HTERT RPE-1 (cell line): ENCODE measurements around the gene GPC3.

Experiments
- in situ Hi-C: fragments of 300-500 bp; cut with MboI; formaldehyde crosslinking; loops from 4 replicates; pipeline ENCODE4 v1.14.3; 2020; ENCODE audit warnings: low sequenced_read_pairs

GPC3 gene

DNA sequence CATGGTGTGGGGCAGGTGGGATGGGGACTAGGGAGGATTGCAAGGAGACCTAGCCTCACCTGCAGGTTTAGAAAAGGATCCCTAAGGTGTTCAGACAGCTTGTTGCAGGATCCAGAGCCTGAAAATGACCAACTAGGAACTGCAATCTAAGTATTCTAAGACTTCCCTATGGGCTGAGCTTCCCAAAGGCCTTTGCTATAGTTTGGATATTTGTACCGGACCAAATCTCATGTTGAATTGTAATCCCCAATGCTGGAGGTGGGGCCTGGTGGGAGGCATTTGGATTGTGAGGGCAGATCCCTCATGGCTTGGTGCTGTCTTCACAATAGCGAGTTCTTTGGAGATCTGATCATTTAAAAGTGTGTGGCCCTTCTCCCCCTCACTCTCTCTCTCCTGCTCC is 52.1 kb downstream of the GPC3 start:
- in situ Hi-C loops, result no loop called here

DNA sequence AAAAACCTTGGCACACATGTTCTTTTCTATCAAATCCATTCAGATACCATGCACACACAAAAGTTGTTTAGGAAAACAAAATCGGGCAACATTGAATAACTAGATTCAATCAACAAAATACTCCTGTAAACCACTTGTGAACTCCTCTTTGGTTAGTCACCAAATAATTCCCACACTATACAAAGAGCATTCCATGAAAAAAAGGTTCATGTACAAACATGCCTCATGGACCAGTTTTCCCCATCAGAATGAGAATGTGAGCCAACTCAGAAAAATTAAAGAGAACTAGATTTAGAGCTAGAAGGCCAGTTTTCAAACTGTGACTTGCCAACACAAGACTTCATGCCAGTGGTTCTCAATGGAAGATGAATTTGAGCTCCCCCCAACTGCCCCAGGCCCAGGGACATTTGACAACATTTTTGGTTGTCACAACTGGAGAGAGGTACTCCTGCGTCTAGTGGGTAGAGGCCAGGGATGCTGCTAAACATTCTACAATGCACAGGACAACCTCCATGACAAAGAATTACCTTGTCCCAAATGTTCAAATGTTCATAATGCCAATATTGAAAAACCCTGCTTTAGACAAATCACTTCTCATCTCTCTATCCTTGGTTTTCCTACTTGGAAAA is 55.4 kb downstream of the GPC3 start:
- in situ Hi-C loops, result no loop called here

DNA sequence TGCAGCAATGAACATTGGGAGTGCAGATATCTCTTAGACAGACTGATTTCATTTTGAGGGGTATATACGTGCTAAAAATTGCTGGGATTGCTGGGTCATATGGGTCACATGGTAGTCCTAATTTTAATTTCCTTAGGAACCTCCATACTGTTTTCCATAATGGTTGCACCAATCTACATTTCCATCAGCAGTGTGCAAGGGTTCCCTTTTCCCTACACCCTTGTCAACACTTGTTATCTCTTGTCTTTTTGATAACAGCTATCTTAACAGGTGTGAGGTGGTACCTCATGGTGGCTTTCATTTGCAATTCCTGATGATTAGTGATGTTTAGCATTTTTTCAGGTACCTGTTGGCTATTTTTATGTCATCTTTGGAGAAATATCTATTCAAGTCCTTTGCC is 57.0 kb downstream of the GPC3 start:
- in situ Hi-C loops, result no loop called here

DNA sequence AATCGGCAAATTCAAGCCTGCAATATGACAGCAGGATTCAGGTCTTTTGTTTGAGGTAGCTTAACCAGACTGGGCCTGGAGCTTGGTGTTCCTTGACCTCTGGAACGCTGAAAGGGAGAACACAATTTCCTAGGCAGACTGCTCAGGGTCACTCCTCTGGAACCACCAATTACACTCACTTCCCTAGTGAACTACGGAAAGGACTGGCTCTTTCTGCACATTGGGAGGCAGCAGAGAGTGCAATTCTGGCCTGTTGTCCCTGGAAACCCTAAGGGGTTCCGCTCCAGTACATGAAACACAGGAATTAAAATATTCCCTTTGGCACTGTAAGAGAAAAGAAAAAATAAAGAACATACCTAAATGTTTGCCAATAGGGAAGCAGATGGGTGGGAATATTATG is 58.6 kb downstream of the GPC3 start:
- in situ Hi-C loops, result no loop called here

DNA sequence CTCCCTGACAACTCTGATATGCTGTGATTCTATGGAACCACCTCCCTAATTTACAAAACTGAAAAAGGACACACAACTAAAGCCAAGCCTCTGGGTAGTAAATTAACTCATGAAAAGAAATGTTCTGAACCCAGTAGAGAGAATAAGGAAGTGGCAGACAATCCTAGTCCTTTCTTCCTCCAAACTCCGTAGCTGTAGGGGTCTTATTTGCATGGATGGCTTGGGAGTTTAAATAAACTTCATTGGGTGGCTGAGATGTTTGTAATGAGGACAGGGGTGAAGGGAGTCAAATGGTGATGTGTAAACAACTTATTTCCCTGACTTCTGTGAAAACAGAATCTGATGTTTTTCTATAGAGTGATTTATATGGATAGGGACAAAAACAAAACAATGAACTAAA is 59.3 kb downstream of the GPC3 start:
- in situ Hi-C loops, result no loop called here

DNA sequence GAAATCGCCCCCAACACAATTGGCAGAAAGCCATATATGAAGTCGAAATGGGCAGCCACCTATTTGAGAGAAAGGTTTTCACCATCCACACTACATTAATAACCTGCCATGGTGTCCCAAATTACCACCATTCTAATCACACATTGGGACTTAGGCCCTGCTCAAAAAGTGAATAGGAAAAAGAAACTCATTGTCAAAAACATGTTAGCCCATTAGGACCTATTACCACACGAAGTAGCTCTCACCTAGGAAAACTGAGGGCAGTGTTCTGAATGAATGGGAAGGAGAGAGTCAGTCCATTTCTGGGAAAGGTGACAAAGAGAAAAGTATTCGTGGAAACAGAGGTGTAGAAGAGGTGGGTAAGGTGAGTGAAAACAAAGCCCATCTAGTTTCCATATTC is 60.8 kb downstream of the GPC3 start:
- in situ Hi-C loops, result no loop called here

DNA sequence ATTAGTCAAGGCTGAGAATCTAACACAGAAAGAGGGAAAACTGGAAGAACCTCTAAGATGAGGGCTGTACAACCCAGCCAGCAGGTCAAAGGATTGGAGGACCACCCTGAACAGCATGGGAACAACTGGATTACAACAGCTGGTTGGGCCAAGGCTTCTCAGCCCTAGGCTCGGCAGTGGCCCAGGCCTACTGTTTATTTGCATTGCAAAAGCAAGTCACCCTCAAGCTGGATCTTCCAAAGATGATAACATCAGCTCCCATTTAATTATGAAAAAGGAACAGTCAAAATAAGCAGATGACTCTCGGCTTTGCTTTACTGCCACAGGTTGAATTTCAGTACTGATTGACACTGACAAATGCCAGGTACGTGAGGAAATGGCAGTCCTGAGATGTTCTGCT is 61.8 kb downstream of the GPC3 start:
- in situ Hi-C loops, result no loop called here

DNA sequence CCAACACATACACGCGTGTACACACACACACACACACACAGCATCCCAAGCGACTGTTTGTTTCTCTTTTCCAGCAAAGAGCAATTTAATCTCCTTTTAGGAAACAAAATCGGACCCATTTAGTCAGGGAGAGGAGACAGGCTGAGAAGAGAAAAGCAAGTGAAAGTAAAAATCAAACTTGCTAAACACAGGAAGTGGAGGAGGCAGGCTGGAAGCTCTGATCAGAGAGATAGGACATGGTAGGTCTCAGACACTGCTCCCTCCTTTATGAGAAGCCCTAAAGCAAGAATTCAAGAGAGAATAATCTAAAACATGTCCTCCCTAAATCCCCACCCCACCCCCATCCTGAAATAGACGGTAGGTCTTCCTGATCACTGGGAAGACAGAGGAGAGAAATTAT is 62.3 kb downstream of the GPC3 start:
- in situ Hi-C loops, result no loop called here

DNA sequence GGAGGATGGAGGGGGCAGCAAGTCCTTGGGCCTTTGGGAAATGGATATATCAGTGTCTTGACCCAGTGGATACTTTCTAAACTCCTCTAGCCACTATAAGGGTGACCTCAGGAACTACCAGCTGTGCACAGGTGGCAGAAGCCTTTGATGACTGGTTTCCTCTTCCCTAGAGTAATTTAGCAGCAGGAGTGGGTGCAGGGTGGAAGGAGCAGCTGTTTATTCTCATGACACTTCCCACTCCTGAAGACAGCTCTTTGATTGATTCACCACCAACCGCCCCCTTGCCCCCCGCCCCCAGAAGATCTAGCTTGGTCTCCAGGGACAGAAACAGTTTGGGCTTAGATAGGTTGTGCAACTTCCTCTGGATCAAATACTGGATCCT is 63.0 kb downstream of the GPC3 start:
- in situ Hi-C loops, result no loop called here

DNA sequence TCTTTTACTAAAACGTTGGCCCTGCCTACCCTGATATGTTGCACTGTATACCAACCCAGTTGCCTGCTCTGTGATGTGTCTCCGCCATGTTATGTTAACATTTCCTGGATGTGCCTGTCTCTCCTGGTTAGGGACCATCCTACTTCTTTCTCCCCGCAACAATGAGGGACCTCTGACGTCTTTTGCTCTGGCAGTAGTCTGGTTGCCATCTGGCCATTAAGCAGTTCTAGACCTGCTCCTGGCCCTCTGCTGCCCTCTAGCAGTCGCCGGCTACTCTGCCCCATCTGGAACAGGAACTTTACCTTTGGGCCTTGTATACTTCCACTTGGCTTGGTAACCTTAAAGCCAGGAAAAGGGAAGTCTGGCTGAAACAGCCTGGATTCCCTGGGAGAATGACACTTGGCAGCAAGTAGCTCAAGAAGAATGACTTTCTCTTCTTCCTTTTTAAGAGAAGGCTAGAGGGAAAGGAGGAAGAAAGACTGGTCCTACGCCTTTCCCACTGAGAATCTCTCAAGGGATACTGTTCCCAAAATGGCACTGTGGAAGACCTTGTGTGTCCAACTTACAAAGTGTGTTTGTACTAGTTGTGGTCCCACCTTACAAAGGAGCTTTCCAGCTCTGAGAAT is 63.5 kb downstream of the GPC3 start:
- in situ Hi-C loops, result no loop called here

DNA sequence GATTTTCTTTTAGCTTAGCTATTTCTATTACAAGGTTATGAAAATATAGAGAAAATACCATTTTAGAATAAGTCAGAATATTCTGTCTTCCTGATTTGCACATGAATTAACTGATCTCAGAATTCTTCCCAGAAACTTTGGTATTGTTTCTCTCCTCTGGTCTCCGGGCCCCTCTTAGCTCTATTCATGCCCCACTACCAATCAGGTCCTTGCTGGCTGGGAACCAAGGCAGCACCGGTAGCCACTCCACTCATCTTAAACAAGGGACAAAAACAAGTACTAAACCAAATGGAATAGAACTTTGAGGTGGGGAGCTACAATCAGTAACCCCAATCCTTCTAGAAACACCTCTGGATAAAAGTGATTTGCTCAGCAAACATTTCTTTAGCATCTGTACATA is 64.3 kb downstream of the GPC3 start:
- in situ Hi-C loops, result no loop called here

DNA sequence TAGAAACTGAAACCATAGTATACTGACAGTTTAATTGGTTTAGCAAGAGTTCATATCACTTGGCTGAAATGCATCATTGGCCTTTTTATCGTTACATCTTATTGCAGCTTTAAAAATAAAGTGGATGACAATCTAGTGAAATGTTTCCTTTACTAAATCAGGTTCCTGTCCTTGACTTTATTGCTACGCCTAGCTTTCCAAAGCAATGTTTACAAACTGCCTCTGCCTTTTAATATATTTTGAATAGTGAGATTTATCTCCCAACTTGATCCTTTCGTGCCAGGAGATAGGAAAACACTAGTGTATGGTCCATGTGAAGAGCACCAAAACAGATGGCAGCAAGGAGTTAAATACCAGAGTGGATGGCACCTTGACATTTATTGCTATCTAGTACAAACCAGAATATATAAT is 67.0 kb downstream of the GPC3 start:
- in situ Hi-C loops, result no loop called here

DNA sequence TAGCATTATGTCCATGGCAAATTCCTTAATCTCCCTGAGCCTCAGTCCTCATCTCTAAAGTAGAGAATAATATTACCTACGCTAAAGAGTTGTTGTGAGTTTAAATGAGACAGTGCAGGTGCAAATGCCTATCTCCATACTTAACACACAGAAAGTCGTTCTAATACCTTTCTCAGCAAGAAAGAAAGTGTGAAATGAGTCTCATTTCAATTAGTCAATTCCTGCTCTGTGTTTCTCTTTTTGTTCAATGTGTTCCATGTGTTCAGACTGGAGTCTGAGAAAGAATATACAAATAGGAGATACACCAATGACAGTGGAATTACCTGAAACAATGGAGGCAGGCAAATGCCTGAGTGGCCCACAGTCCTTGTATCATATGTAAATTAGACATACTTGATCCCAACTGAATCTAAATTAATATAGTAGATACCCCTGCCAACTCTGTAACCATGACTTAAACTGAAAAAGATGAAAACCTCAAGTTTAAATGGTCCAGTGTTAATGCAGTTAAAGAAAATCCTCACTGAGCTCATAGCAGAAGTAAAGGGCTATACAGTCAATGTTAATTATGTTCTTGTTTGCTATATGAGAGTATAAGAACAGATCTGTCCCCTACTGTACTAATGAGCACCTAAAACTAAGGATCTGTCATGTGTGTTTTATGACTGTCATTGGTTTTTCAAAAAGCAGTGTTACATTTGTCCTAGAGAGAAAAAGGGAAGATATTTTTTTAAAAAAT is 68.2 kb downstream of the GPC3 start:
- in situ Hi-C loops, result no loop called here

DNA sequence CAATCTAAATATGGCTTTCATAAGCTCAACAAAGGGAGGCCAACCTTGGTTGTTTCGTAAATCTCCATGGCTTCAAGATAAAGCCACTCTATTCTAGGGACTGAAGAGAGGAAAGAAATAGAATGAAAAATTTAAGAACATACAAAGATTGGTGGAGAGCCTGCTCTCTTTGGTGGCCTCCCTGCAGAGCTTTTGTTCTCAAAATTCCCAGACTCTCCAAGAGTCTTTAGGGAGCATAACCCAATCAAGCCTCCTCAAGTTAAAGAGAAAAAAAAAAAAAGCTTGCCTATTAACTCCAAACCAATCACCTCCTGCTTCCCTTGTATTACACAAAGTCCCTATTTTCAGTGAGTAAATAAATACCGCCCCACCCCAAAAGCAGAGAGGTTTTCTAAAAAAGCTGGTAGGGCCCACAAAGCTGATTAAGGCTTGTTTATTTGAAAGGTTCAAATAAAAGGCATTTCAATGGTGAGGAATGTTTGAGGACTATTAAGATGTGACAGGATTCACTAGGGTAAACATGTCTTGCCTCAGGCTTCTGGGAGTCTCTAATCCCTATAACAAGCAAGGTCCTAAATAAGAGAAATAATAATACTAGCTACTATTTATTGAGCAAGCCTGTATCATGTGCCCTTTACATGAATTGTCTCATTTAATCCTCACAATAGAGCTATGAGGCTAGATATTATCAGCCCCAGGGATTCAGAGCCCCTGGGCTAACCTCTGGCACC is 71.6 kb downstream of the GPC3 start:
- in situ Hi-C loops, result no loop called here

DNA sequence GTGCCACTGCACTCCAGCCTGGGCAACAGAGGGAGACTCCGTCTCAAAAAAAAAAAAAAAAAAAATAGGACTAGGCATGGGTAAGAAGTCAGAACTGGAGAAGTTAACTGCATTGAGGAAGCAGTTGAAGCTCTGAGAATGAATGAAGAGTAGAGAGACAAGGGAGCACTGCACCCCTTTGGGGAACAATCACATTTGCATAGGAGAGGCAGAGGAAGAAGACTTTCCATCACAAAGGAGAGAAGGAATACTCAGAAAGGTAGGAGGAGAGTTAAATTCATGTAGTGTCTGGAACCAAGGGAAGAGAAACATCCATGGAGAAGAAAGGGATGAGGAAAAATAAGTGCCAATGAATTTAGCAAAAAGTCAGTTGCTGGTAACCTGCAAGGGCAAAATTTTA is 72.4 kb downstream of the GPC3 start:
- in situ Hi-C loops, result no loop called here

DNA sequence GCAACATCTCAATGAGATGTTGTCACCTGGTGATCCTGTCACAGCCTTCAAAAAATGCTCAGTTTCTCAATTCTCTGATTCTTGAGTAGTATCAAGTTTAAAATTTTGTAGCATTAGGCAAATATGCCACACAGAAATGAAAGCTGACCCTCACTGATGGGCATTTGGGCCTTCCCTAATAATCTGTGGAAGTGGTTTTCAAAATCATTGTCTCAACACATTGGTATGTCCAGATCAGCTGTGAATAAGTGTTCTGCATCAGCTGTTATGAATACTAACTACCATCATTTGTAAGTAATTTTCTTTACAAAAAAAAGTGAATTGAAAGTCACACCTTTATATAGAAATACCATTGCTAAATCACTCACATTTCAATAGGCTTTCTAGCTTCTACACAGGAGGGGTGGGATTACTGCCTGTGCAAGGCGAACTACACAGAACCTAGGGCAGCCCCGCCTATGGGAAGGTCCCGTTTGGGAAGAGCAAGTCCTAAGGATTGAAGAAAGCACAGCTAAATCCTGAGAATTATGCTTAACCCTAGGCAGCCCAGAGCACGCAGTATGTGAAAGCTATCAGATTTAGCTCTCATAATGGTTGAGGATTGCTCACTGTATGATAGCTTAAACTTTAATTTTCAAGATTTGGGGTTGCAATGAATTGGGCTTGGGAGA is 73.4 kb downstream of the GPC3 start:
- in situ Hi-C loops, result no loop called here

DNA sequence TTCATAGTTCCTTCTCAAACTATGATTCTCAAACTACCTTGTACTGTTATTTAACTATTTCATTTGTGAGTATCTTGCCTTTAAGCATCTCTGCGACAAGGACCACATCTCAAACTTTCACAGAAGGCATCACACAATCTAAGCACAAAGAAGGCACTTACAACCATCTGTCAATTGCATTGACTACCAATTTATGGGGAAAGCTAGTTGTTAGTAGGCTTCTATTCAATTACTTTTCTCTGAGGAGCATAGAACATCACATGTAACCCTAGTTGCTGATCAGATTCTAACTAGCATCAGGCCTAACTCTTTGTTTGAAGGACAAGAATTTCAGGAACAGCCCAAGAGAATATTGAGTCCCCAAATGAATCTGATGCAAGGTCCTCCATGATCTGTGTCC is 74.9 kb downstream of the GPC3 start:
- in situ Hi-C loops, result no loop called here

DNA sequence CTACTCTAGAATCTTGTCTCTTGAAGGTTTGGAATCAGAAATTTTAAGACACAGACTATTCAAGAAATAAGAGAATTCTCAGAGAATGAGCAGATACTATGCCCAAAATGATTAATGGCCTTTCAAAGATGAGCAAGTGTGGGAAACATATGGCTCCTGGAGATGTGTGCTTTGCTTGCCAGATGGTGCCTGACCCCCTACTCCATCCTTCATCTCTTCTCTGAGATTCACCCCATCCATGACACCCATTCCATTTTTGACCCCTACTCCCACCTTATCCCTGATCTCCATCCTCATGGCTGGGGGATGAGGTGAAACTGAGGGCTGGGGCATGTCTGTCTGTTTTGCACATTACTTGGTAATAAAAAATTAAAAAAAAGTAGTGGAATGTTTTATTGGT is 75.5 kb downstream of the GPC3 start:
- in situ Hi-C loops, result no loop called here

DNA sequence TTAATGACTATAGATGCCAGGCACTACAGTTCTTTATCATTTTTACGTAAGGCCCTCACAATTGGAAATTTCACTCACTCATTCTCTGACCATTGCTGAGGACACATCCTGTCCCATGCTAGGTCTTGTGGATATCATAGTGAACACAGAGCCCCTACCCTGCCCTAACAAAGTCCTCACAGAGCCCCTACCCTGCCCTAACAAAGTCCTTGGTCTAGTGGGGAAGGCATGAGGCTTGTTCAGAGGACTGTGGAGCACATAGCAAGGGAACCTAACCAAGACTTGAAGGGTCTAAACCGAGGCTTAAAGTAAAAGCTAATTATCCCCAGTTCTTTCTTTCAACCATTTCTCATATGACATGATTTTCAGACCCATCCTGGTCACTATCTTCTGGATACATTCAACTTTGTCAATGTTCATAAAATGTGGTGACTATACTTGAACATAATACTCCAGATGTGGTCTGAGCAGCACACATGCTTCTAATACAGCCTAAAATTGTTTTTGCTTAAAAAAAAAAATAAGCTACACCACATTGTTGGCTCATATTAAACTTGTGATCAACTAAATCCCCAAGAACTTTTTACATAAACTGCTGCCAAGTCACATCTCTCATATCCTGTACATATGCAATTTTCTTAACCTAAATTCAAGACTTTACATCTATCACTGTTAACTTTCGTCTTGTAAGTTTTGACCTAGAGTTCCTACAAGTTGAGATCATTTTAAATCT is 77.0 kb downstream of the GPC3 start:
- in situ Hi-C loops, result no loop called here

DNA sequence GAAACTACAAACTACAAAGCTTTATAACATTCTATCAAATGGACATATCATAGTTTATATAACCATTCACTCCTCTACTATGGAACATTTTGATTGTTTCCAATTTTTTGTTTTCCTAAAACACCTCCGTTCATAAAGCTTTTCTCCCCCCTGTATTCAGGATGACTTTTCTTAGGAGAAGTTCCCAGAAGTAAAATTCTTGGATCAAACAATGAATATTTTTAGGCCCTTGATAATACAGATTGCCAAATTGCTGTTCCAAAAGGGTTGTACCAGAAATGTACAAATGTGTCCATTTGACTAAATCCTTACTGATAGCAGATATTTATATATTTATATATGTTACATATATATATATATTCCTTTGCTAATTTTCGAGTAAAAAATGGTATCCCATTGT is 77.8 kb downstream of the GPC3 start:
- in situ Hi-C loops, result no loop called here

DNA sequence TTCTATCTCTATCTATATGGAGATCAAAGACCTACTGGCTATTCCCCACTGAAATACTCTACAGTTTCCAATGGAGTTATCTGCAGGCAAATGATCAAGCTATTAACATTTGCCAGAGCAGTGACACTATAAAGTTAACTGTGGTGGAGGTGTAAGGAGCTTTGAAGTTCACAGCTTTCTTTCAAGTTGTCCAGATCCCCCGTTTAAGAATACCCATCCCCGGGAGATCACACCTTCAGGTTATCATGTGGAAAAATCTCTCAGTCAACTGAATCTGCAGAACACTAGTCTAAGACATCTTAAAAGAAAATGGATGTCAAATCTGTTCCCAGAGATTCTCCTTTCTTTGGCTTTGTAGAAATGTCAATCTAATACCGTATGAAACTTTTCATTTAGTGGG is 80.1 kb downstream of the GPC3 start:
- in situ Hi-C loops, result no loop called here
